Effector CD8-positive, alpha-beta T cell (primary cell): ENCODE measurements around the gene TSC22D4.
"Not testable (repeated sequence)": the region's sequence is repeated elsewhere in the genome, so short reads cannot be mapped to it uniquely, and the experiment has no call there.

ENCODE experiments used
- DNase-seq: peaks from one replicate; lab custom pipeline; 2025; lab: John Stamatoyannopoulos, UW
- total RNA-seq, 4 experiments: gene quantifications; one replicate each; lab custom pipeline; 2026; lab: John Stamatoyannopoulos, UW

Gene TSC22D4
- 109 to 131 (median 121) reads per million in 4 experiments for total RNA-seq

- peak; percentile 91 for DNase-seq
These were observed at the start of gene TSC22D4 for GRCh38 chr7:100478958-100479660. Gene TSC22D4, minus strand, starts transcription at chr7:100479214. Its CDS starts 1,176 bp downstream, at chr7:100478038.

- not testable (repeated sequence) for DNase-seq
These were observed 49.3 kb upstream of the TSC22D4 start for GRCh38 chr7:100528108-100528866.

GRCh38 chr7:100523192-100523591 is 44.2 kb upstream of the TSC22D4 start:
- not testable (repeated sequence) for DNase-seq

- DNase-seq = not testable (repeated sequence)
These were observed 43.0 kb upstream of the TSC22D4 start for GRCh38 chr7:100521909-100522593.

- DNase-seq = no peak
These were observed 42.1 kb upstream of the TSC22D4 start for GRCh38 chr7:100521076-100521475.

GRCh38 chr7:100520138-100520537 is 41.1 kb upstream of the TSC22D4 start:
- no peak for DNase-seq

- no peak for DNase-seq
These were observed 40.6 kb upstream of the TSC22D4 start for GRCh38 chr7:100519580-100519979.

GRCh38 chr7:100517305-100517704 is 38.3 kb upstream of the TSC22D4 start:
- no peak for DNase-seq

- DNase-seq = peak; percentile 4
These were observed 37.3 kb upstream of the TSC22D4 start for GRCh38 chr7:100516135-100516812.

GRCh38 chr7:100515072-100515532 is 36.1 kb upstream of the TSC22D4 start:
- no peak for DNase-seq

- DNase-seq = no peak
These were observed 34.3 kb upstream of the TSC22D4 start for GRCh38 chr7:100513212-100513810.

- DNase-seq = no peak
These were observed 31.6 kb upstream of the TSC22D4 start for GRCh38 chr7:100510437-100511239.

- DNase-seq = no peak
These were observed 30.2 kb upstream of the TSC22D4 start for GRCh38 chr7:100509231-100509630.

GRCh38 chr7:100506356-100506923 is 27.4 kb upstream of the TSC22D4 start:
- no peak for DNase-seq

GRCh38 chr7:100504887-100505611 is 26.0 kb upstream of the TSC22D4 start:
- no peak for DNase-seq

GRCh38 chr7:100504031-100504430 is 25.0 kb upstream of the TSC22D4 start:
- not testable (repeated sequence) for DNase-seq

- DNase-seq = not testable (repeated sequence)
These were observed 21.7 kb upstream of the TSC22D4 start for GRCh38 chr7:100500743-100501142.

- no peak for DNase-seq
These were observed 17.5 kb upstream of the TSC22D4 start for GRCh38 chr7:100496509-100496908.

GRCh38 chr7:100493476-100494264 is 14.7 kb upstream of the TSC22D4 start:
- DNase-seq = peak; percentile 33
